SIG-M5 treated with dmso at 0.1 percent for 504 hours (cell line): ENCODE results near the gene PRLH.
"Not testable (repeated sequence)": the region's sequence is repeated elsewhere in the genome, so short reads cannot be mapped to it uniquely, and the experiment has no call there.

ENCODE experiments used
- DNase-seq: peaks from one replicate; lab custom pipeline; 2025; ENCODE audit not compliant: unreplicated experiment; lab: John Stamatoyannopoulos, UW

PRLH gene

DNA sequence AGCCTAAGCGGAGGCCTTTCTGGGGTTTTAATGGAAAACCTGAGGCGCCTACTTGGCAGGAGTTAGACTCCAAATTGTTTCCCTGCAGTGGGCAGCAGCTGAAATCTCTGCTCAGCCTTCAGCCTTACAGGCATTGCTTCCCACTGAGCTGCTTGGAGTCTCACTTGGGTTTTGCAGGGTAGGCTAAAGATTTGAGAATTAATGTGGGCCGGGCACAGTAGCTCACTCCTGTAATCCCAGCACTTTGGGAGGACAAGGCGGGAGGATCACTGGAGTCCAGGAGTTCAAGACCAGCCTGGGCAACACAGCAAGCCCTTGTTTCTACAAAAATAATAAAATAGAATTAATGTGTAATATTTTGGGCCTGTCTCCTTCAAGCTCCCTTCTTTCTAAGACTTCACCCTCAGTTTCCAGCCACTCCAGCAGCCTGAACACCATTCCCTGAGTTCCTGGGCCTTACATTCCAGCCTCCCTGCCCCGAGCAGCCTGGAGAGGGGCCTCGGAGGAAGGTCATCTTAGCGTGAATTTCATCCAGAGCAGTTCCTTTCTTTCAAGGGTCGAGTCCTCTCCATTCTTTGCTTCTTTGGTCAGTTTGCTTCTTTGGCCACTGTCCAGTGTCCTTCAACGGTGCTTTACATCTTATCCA is 33.2 kb downstream of the PRLH start:
- no peak for DNase-seq

DNA sequence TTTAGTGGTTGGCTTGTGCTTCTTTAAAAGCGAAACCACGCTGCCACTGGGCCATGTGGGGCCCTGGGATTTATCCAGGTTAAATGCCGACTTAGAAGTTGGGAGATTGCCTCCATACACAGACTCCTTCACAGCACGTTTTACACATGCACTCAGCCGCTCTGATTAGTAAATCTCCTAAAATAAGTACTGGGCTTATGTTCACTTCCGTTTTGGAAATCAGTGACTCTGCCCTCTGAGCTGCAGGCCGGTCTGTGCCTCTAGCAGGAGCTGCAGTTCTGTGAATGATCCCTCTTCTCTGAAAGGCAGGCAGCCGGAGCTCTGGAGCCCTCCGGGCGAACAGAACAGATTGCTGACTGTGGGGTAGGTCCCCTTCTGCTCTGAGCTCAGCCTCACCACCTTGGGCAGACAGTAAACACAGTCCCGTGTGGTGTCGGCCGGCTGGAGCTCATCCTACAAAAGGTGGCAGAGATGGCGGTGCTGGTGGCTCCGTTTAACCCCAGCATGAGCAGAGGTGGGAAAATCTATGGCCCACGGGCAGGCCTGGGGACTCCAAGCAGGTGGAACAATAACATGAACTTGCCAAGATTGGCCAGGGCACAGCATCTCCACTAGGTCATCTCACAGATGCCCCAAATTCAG is 34.0 kb downstream of the PRLH start:
- DNase-seq: no peak

DNA sequence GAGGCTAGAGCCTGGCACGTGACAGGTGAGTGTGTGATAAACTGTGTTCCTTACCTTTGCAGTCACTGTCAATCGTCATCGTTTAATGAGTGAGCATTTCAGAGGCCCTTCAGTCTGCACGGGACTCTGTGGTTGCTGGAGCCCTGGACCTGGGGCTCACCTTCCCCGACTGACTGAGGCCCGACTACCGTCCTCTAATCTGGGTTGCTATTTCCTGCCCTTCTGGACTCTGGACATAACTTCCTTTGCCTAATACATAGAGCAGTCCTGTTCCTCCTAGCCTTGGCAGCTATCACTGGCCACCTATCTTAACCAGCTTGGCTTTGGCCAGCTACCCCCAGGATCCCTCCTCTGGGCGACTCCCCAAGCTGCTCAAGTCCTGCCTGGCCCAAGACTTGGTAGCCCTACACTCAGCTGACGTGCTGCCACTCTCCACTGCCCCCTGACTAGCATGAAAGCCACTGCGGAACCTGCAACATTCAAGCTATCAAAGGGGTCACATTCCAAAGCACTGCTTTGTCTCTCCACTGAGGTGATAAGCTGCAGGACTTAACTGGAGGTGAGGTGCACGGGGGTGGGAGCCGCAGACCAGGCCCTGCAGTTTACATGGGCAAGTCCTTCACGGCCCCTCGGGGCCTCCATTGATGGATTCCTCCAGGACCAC is 35.2 kb downstream of the PRLH start:
- DNase-seq: no peak

DNA sequence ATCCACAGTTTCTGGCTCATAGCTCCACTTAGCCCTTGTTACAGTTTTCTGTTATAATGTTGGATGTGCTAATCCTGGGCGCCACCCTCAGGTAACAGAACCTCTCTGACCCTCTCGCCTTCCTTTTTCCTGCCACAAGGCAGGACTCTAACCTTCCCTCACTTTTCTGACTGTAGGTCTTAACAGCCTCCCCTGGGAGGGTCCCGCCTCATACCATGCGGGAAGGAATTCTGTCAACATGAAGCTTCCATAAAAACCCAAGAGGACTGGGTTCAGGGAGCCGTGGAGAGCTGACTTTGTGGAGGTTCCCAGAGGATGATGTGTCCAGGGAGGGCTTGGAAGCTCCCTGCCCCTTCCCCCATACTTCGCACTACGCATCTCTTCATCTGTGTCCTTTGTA is 36.0 kb downstream of the PRLH start:
- no peak for DNase-seq

DNA sequence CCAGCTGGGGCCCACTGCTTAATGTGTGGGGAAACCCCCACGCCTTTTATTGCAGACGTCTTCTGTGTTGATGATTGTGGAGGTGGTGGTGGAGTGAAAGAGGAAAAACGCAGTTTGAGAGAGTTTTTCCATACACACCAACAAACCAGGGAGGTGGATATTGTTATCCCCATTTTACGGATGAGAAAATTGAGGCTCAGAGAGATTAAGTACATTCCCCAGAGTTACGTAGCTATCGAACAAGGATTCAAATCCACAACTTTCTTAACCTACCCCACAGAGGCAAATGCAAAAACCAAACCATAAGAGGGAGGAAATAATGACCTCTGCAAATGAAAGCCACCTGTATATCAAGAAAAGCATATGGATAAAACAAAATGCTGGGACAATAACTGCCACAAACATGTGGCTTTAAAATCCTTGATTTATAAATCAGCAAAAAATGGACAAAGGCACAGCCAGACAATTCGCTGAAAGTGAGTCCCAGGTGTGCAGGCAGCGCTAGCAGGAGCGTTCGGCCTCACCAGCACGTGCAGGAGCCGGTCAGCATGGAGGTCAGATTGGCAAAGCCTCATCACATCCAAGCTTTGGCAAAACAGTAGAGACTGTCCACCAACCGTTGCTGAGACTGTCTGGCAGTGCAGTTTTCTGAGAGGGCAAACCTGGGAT is 36.8 kb downstream of the PRLH start:
- DNase-seq: no peak

DNA sequence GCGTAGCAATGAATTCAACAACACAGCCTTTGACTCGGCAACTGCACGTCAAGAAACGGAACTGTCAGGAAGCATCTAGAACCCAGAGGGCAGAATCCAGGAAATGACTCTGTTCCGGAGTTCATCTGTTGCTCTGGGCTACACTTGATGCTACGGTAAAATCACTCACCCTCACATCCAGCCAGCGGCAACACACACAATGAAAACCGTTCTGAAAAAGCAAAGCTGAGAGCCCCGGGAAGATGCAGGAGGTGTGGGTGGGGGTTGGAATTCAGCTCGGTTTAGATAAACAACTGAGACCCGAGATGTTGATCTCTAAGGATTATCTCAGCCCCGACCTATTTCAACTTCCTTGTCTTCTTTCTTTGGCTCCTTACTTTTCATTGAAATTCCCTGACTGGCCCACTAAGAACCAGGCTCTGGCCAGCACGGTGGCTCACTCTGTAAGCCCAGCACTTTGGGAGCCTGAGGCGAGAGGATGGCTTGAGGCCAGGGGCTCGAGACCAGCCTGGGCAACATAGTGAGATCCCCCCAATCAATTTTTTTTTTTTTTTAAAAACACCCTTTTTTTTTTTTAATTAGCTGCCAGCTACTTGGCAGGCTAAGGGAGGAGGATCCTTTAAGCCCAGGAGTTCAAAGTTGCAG is 37.5 kb downstream of the PRLH start:
- DNase-seq: no peak

DNA sequence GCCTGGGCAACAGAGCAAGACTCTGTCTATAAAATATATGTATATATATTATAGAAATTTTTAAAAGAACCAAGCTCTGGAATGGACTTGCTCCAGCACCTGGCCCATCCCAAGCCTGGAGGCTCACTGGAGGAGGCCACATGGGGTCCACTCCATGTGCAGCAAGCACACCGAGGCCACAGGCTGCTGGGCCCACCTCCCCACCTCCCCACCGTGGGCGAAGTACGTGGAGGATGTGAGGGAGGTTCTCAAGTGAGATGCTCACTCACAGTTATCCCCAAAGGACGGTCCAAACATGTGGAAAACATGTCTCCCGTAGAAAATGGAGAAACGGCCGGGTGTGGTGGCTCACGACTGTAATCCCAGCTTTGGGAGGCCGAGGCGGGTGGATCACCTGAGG is 38.0 kb downstream of the PRLH start:
- no peak for DNase-seq

DNA sequence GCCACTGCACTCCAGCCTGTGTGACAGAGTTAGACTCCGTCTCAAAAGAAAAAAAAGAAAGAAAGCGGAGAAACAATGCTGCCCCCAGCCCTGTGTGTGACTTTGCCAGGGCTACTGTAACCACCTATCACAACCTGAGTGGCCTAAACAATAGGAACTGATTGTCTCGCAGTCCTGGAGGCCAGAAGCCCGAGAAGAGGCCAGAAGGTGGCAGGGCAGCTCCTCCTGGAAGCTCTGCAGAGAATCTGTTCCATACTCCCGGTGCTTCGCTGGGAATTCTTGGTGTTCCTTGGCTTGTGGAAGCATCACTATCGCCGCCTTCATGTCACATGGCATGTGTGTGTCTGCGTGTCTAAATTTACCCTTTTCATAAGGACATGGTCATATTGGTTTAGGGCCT is 38.6 kb downstream of the PRLH start:
- no peak for DNase-seq

DNA sequence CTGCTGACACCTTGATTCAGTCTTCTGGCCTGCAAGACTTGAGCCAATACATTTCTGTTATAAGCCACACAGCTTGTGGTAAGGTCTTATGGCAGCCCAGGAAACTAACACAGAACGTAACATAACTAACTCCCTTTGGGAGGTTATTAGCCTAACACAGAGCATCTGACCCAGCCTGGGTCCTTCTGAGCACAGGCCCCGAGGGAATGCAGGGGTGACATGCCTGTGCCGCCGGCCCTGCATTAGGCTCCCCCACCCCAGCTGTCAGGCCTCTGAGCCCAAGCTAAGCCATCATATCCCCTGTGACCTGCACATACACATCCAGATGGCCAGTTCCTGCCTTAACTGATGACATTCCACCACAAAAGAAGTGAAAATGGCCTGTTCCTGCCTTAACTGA is 40.1 kb downstream of the PRLH start:
- DNase-seq: not testable (repeated sequence)

DNA sequence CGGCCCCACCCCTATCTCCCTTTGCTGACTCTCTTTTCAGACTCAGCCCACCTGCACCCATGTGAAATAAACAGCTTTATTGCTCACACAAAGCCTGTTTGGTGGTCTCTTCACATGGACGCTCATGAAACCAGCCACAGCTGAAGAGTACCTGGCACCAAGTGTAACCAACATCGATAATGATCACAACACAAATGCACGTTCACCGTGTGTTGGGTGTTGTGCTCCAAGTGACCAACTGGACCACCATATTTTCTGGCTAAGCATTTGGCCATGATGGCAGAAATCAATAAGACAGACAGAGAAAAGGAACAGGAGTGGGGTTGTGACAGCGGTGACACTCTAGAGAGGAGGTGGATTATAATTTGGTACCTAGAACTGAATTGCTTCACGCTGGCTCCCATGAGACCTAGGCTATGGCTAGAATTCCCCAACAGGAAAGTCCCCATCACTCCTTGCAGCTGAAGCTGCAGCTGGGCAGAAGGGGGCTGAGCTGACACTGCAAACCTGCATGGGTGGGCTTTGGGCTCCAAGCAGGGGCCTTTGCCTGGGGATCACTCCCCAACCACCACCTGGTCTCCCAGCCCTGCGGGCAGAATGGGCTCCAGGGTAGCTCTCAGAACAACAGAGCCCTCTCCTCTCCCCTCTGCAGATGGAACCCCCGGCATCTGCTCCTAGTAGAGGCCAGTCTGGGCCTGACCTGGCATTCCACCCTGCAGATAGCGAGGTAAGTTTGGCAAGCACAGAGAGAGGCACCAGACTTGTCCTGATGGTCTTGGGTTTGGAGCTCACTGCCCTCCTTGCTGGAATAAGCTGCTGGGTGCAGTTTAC is 46.4 kb downstream of the PRLH start:
- DNase-seq: no peak

DNA sequence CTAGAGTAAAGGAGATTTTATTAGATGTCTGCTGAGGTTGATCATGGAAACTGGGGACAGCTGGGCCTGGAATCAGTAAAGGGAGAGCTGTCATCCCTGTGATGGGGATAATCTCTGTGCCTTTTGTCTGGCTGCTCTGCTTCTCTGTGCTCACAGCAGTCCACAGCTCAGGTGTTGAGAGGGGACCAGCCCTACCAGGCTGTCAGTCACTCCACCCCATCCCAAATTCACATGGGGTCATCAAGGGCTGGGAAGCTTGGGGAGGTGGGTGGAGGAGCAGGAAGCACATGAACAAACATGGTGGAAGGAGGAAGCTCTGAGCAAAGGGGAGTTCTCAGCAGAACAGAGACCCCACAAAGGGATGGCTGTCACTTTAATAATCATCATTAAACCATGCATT is 47.3 kb downstream of the PRLH start:
- no peak for DNase-seq

DNA sequence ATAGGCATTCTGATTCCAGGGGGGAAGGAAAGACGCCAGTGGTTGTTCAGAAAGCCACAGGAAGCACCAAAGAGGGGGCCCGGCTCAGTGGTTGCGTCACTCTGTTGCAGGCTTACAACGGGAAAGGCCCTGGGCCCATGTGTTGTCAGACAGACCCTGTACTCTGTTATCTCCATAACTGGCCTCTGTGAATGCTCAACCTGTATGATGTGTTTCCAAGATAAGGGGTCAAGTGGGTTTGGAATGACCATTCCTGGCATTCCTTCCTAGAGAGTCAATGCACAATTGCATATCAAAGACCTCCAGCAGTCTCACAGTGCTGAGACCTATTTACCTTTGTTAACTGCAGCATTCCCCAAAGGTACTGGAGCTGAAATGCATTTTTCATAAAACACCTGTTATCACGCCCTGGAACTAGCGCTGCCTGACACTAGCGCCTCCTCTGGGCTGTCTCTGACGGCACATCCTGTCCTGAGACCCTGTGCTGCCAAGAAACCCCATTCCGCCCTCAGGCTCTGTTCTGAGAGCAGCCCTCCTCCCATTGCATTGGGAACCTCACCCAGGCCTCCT is 47.9 kb downstream of the PRLH start:
- peak; percentile 67 for DNase-seq

DNA sequence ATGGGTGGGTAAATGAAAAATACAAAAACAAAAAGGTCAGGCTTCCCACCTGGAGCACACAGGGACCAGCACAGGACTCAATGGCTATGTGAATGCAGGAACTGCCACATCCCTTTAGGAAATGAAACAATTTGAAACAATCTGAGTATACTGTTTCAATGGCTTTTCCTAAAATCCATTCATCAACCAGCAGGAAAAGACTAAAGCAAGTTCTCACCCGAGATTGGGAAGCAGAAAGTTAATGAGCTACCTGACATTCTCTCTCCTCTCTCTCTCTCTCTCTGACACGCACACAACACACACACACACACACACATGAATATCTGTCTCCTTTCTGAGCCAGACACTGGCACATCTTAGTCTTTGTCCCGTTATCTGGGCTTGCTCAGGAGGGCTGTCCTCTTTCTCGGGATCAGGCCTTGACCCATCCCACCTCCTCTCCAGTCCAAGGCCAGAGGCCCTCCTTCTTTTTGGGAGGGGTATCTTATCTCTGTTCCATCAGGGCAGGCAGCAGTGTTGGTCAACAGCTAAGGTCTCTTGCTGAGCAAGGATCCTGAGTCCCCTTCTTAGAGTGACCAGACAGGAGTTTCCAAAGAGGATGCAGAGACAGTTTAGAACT is 49.4 kb downstream of the PRLH start:
- DNase-seq: no peak

DNA sequence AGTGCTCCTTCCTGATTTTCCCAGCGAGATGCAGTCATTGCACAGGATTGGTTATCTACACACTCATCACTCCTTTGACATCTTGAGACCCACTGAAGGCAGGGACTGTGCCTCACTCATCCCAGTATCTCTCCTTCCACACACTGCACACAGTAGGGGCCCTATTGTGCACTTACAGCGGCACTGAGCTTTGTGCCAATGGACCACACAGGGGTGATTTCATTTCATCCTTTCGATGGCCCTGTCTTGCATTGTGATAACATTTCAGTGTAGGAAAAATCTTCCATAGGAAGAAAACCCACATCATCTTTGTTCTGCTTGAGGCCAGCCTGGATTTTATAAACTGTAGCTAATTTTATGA is 50.0 kb downstream of the PRLH start:
- DNase-seq: no peak
